ENCODE data around the gene GFI1B. TPM values are rescaled to one million over a fixed set of nuclear protein-coding genes. Genes with fewer than 3 reads are reported as not detected.
"Not testable (repeated sequence)": the region's sequence is repeated elsewhere in the genome, so short reads cannot be mapped to it uniquely, and the experiment has no call there.

GFI1B gene
- total and polyA plus RNA-seq, 7 donors, result 0.28 to 0.92 (median 0.87) TPM; not detected in 4

DNA sequence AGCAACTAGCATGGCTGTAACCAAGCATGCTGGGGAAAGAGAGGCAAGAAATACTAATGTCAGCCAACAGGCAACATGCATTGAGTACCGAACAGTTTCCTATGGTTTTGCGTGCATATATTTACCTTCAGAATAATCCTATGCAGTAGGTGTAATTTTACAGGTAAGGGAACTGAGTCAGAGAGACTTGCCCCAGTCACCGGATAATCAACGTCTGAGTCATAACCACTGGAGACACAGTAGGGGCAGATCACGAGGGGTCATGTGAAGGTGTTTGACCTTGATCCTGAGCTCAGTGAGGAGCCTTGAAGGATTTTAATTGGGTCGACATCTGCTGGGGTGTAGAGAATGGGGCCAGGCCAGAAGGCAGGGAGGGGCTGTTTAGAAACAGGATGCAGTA lies 20.7 kb upstream of the GFI1B start:
- H3K27me3 ChIP-seq, result no peaks in the 10 kb centered on the region
- no peaks in the 10 kb centered on the region for H3K4me1 ChIP-seq
- H3K27ac ChIP-seq, result no peak overlapping the region
- no peak for DNase-seq
- H3K4me3 ChIP-seq, result no peak overlapping the region
- TF ChIP-seq POLR2A (IDR thresholded peaks at IDR 0.05) (no peak), EP300 (IDR thresholded peaks at IDR 0.05) (no peak), POLR2AphosphoS5 (IDR thresholded peaks at IDR 0.05) (no peak)
- TF ChIP-seq, protein P1, sequence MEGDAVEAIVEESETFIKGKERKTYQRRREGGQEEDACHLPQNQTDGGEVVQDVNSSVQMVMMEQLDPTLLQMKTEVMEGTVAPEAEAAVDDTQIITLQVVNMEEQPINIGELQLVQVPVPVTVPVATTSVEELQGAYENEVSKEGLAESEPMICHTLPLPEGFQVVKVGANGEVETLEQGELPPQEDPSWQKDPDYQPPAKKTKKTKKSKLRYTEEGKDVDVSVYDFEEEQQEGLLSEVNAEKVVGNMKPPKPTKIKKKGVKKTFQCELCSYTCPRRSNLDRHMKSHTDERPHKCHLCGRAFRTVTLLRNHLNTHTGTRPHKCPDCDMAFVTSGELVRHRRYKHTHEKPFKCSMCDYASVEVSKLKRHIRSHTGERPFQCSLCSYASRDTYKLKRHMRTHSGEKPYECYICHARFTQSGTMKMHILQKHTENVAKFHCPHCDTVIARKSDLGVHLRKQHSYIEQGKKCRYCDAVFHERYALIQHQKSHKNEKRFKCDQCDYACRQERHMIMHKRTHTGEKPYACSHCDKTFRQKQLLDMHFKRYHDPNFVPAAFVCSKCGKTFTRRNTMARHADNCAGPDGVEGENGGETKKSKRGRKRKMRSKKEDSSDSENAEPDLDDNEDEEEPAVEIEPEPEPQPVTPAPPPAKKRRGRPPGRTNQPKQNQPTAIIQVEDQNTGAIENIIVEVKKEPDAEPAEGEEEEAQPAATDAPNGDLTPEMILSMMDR (IDR thresholded peaks at IDR 0.05), result no peak
- WGBS, 2 donors, result 87 to 90% methylated on average over 6 of the region's 6 CpGs
- intact Hi-C loops (cut with DNase I), result loop anchor here (1.0 kb wide), 1 partner anchor 26 kb away; no protein-coding TSS in a partner anchor
- H3K36me3 ChIP-seq, result no peaks in the 10 kb centered on the region
- peaks cover 0 to 8% (median 1%) of the 10 kb centered on the region in 4 donors for H3K9me3 ChIP-seq

DNA sequence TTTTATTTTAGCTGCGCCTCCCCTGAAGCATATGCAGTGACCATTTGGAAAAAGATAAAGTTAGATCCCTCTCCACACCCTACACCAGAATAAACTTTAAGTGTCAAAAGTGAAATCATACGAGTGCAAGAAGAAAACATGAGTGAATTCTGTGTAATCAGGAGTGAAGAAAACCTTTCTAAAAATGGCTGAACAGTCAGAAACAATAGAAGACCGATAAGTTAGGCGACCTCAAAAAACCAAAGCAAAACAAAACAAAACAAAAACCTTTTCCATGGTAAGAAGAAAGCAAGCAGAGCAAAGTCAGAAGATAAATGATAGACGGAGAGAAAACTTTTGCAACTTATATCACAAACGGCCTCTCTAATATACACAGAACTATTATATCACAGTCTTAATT lies 17.5 kb upstream of the GFI1B start:
- Histone ChIP-seq H3K36me3 (no peaks in the 10 kb centered on the region), H3K4me1 (no peaks in the 10 kb centered on the region), H3K27me3 (no peaks in the 10 kb centered on the region), H3K27ac (no peak overlapping the region), H3K4me3 (no peak overlapping the region), H3K9me3 (no peaks in the 10 kb centered on the region)
- intact Hi-C loops (cut with DNase I), result no loop called here
- WGBS, 2 donors, result 85 to 87% methylated on average over 6 of the region's 6 CpGs
- no peak for DNase-seq
- TF ChIP-seq POLR2AphosphoS5 (IDR thresholded peaks at IDR 0.05) (no peak), EP300 (IDR thresholded peaks at IDR 0.05) (no peak), POLR2A (IDR thresholded peaks at IDR 0.05) (no peak)
- TF ChIP-seq, protein P1 (IDR thresholded peaks at IDR 0.05), result no peak

DNA sequence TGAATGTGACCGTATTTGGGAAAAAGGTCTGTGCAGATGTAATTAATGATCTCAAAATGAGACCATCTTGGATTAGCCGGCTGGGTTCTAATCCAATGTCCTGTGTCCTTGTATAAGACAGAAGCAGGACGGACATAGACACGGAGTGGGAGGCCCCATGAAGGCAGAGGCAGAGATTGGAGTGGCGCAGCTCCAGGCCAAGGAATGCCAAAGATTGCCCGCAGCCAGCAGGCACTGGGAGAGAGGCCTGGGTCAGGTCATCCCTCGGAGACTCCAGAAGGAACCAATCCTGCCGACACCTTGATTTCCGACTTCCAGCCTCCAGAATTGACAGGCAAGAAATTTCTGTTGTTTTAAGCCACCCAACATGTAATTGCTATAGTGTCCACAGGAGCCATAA lies 13.0 kb upstream of the GFI1B start:
- WGBS, 2 donors, result 92 to 93% methylated on average over 9 of the region's 9 CpGs
- Histone ChIP-seq H3K4me3 (no peak overlapping the region), H3K27me3 (peaks cover 0 to 13% (median 8%) of the 10 kb centered on the region in 3 donors), H3K4me1 (no peaks in the 10 kb centered on the region), H3K36me3 (no peaks in the 10 kb centered on the region), H3K27ac (no peak overlapping the region), H3K9me3 (no peaks in the 10 kb centered on the region)
- DNase-seq, result no peak
- TF ChIP-seq POLR2A (IDR thresholded peaks at IDR 0.05) (no peak), POLR2AphosphoS5 (IDR thresholded peaks at IDR 0.05) (no peak), EP300 (IDR thresholded peaks at IDR 0.05) (no peak)
- TF ChIP-seq, protein P1 (IDR thresholded peaks at IDR 0.05), result no peak
- intact Hi-C loops (cut with DNase I), result no loop called here

DNA sequence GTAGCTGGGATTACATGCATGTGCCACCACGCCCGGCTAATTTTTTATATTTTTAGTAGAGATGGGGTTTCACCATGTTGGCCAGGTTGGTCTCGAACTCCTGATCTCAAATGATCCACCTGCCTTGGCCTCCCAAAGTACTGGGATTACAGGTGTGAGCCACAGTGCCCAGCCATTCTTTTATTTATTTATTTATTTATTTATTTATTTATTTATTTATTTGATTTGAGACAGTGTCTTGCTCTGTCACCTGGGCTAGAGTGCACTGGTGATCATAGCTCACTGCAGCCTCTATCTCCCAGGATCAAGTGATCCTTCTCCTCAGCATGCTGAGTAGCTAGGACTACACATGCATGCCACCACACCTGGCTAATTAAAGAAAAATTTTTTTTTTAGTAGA lies 10.6 kb upstream of the GFI1B start:
- H3K36me3 ChIP-seq; H3K9me3 ChIP-seq; H3K27ac ChIP-seq; DNase-seq; H3K4me3 ChIP-seq; H3K4me1 ChIP-seq; intact Hi-C loops (cut with DNase I): not testable (repeated sequence)
- peaks cover 0 to 24% (median 9%) of the 10 kb centered on the region in 3 donors for H3K27me3 ChIP-seq
- 93 to 97% methylated on average over 3 of the region's 3 CpGs for WGBS, 2 donors

GRCh38 chr9:132969783-132970182 lies 8.7 kb upstream of the GFI1B start:
- Histone ChIP-seq H3K27ac (no peak overlapping the region), H3K4me1 (peaks cover 0 to 8% (median 0%) of the 10 kb centered on the region in 4 donors), H3K4me3 (no peak overlapping the region), H3K36me3 (no peaks in the 10 kb centered on the region), H3K9me3 (no peaks in the 10 kb centered on the region), H3K27me3 (peaks cover 0 to 30% (median 13%) of the 10 kb centered on the region in 3 donors)
- 81 to 87% methylated on average over 7 of the region's 7 CpGs for WGBS, 2 donors
- intact Hi-C loops (cut with DNase I), result no loop called here
- TF ChIP-seq POLR2A (IDR thresholded peaks at IDR 0.05) (no peak), EP300 (IDR thresholded peaks at IDR 0.05) (no peak), POLR2AphosphoS5 (IDR thresholded peaks at IDR 0.05) (no peak)
- TF ChIP-seq, protein P1 (IDR thresholded peaks at IDR 0.05), result no peak
- no peak for DNase-seq
